ENCODE measurements around the gene BMPR2. TPM values are rescaled to one million over a fixed set of nuclear protein-coding genes. Genes with fewer than 3 reads are reported as not detected.

BMPR2 gene
- total and polyA plus RNA-seq, 2 of the 4 experiments (the other 2 are of a cell fraction) = 17.0 to 30.1 TPM

GRCh38 chr2:202460119-202460518 lies 84.0 kb downstream of the BMPR2 start:
- H3K23ac ChIP-seq (ENCODE audit: low read depth, low read length) = no peak overlapping the region
- H3K79me1 ChIP-seq (ENCODE audit: low read depth in 1 of 2, low read length in 2 of 2) = peaks cover 12 to 42% of the 10 kb centered on the region in 2 experiments; a peak in 3 of 4 replicates
- ATAC-seq (ENCODE audit: low read depth) = no peak
- no peak overlapping the region for H3K4me3 ChIP-seq (ENCODE audit: insufficient read depth, low read depth, low read length)
- H3K9me1 ChIP-seq (ENCODE audit: insufficient read depth, low read length) = no peaks in the 10 kb centered on the region; the same call in 1 of the 2 replicates
- no peak overlapping the region for H2BK15ac ChIP-seq (ENCODE audit: low read depth, low read length)
- H3K56ac ChIP-seq (ENCODE audit: extremely low read depth, insufficient read depth, low read length) = no peak overlapping the region
- no peak overlapping the region for H3K27ac ChIP-seq (ENCODE audit: insufficient read depth, low read length)
- ChIA-PET POLR2A (ENCODE audit: unreplicated experiment) (no interaction called here), CTCF (no interaction called here)
- H4K8ac ChIP-seq (ENCODE audit: low read depth in 2 of 2, low read length in 2 of 2) = no peak overlapping the region
- H4K91ac ChIP-seq (ENCODE audit: insufficient read depth, low read depth, low read length) = no peak overlapping the region
- DNase-seq = no peak
- H2AFZ ChIP-seq (replicated peaks; ENCODE audit: low read length, poor library complexity) = no peak overlapping the region
- no peak overlapping the region for H2BK5ac ChIP-seq (ENCODE audit: low read depth, low read length, poor library complexity, severe bottlenecking)
- no CpG with 5 or more reads among the region's 2 CpGs for WGBS, 2 experiments (ENCODE audit: extremely low coverage in 2 of 2, insufficient read length in 1 of 2)
- no peak overlapping the region for H3K14ac ChIP-seq (replicated peaks; ENCODE audit: low read depth, low read length)
- in situ Hi-C loops (cut with MboI; ENCODE audit: low sequenced_read_pairs) = no loop called here
- no peak overlapping the region for H4K5ac ChIP-seq (ENCODE audit: low read depth, low read length)
- no peaks in the 10 kb centered on the region for H3K9me3 ChIP-seq (ENCODE audit: control insufficient read depth, insufficient read depth, low read length)
- peaks cover 6% of the 10 kb centered on the region; the same call in 1 of the 2 replicates for H3K36me3 ChIP-seq (ENCODE audit: control insufficient read depth, insufficient read depth, low read length)
- no peak overlapping the region for H2BK120ac ChIP-seq (ENCODE audit: low read depth, low read length)
- H2BK20ac ChIP-seq (ENCODE audit: low read depth, low read length) = no peak overlapping the region
- no peak for TF ChIP-seq FOS (IDR thresholded peaks at IDR 0.05; ENCODE audit: low read depth, low read length)
- no peak for TF ChIP-seq CHD1 (IDR thresholded peaks at IDR 0.05; ENCODE audit: low read depth, low read length)
- no peak for TF ChIP-seq ELK1 (IDR thresholded peaks at IDR 0.05; ENCODE audit: borderline replicate concordance, low read depth, low read length)
- H3K27me3 ChIP-seq (ENCODE audit: control insufficient read depth, insufficient read depth, low read length) = no peaks in the 10 kb centered on the region
- BruUV-seq (replicated peaks) = no TSS peak
- H2AK5ac ChIP-seq (ENCODE audit: low read depth, low read length) = no peak overlapping the region
- intact Hi-C loops (cut with micrococcal nuclease) = loop anchor here (10.0 kb wide), 1 partner anchor 85 kb away; no protein-coding TSS in a partner anchor
- H4K20me1 ChIP-seq (ENCODE audit: insufficient read depth, low read length) = peaks cover 4% of the 10 kb centered on the region; the same call in 1 of the 2 replicates
- H3K4me2 ChIP-seq (ENCODE audit: low read depth, low read length) = no peak overlapping the region
- dilution Hi-C loops (cut with HindIII; ENCODE audit: low sequenced_read_pairs, unreplicated experiment) = no loop called here
- no peak overlapping the region for H2AK9ac ChIP-seq (replicated peaks; ENCODE audit: low read depth, low read length, poor library complexity)
- no peaks in the 10 kb centered on the region for H3K4me1 ChIP-seq (ENCODE audit: control insufficient read depth, insufficient read depth, low read length)
- H3K4ac ChIP-seq (ENCODE audit: low read depth, low read length) = no peak overlapping the region
- no peak overlapping the region for H3K18ac ChIP-seq (ENCODE audit: low read depth, low read length)
- H3K9ac ChIP-seq (ENCODE audit: low read depth, low read length) = no peak overlapping the region
